Epidermal melanocyte (primary cell): Measurements from ENCODE around the gene TOR3A.
A peak's percentile ranks its signal among the peaks of the same experiment; 100 is the strongest.
"Not testable (repeated sequence)": the region's sequence is repeated elsewhere in the genome, so short reads cannot be mapped to it uniquely, and the experiment has no call there.

ENCODE experiments used
- DNase-seq: peaks from one replicate; pipeline ENCODE4 v3.0.0; 2011; ENCODE audit warnings: low spot score; ENCODE audit not compliant: insufficient read length

The TOR3A gene

GRCh38 chr1:179107706-179108629, 26.1 kb downstream of the TOR3A start:
- DNase-seq, result no peak

GRCh38 chr1:179108644-179109043, 26.8 kb downstream of the TOR3A start:
- no peak for DNase-seq

DNA sequence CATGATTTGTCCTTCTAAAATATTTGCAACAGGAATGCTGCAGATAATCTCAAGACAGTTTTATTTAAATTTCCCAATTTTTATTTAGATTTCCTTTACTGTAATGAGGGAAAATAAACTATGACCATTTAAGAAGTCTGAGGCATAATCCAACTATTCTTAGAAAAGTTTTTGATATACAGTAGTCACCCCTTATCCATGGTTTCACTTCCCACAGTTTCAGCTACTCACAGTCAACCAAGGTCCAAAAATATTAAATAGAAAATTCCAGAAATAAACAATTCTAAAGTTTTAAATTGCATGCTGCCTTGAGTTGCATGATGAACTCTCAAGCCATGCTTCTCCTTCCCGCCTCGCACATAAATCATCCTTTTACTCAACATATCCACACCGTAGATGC, 33.3 kb downstream of the TOR3A start:
- DNase-seq, result no peak

DNA sequence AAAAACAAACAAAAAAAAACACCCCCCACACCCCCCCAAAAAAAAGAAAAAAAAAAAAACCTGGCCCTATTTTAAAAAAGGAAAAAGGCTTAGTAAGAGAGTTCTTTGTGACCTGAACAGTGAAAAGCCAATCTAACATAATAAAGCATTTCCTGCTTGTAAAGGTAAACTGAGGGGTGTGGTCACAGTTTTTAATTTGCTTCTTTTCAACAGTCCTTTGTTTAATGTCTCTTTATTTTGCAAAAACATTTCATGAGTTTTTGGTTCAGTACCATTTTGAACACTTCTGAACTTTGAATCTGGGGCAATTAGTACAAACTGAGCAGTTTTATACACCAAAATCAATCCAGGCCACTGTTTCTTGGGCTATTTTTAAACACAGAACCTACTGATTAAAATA, 37.6 kb downstream of the TOR3A start:
- no peak for DNase-seq

- no peak for DNase-seq
Measured at GRCh38 chr1:179120736-179121135, 38.9 kb downstream of the TOR3A start.

DNA sequence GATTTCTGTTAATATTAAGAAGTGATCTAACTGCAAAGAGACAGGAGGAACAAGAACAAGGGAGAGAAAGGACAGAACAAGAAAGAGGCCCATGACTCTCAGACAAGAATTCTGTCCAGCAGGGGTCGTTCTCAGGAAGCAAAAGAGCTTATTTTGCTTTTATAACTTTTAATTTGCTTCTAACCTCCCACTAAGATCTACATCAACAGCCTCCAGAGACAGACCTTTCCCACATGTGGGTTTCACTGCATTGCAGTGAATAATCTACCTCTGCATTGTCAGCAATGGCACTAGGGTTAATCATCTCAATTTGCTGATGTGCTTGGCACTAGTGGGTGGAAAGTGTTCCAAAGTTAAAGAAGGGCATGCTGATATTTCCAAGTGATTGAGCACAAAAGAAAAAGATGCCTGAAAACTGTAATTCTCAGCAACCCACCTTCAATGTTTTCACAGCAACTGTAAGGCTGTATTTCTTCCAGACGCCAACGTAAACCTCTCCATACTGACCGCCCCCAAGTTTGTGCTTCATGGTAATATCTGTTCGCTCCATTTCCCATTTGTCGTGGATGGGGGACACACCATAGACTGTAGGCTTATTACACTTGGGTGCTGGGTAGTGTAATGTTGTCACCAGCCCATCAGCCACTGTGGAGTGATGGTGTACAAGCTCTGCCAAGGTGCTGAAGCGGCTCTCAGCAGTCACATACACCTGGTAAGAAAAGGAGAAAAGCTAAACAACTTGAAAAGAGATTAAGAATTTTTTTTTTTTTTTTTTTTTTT, 39.5 kb downstream of the TOR3A start:
- DNase-seq, result peak; percentile 60

DNA sequence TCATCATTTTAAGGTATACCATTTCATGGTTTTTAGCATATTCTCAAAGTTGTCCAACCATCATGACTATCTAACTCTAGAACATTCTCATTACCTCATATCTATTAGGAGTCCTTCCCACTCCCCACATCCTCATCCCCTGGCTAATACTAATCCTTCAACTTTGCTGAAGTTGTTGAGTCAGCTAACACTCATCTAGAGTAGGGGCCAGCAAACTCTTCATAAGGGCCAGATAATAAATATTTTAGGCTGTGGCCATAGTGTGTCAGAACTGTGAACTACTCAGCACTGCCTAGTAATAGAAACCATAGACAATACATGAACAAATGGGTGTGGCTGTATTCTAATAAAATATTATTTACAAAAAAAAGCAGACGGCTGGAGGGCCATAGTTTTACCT, 43.0 kb downstream of the TOR3A start:
- no peak for DNase-seq

GRCh38 chr1:179126338-179127060, 44.6 kb downstream of the TOR3A start:
- no peak for DNase-seq

DNA sequence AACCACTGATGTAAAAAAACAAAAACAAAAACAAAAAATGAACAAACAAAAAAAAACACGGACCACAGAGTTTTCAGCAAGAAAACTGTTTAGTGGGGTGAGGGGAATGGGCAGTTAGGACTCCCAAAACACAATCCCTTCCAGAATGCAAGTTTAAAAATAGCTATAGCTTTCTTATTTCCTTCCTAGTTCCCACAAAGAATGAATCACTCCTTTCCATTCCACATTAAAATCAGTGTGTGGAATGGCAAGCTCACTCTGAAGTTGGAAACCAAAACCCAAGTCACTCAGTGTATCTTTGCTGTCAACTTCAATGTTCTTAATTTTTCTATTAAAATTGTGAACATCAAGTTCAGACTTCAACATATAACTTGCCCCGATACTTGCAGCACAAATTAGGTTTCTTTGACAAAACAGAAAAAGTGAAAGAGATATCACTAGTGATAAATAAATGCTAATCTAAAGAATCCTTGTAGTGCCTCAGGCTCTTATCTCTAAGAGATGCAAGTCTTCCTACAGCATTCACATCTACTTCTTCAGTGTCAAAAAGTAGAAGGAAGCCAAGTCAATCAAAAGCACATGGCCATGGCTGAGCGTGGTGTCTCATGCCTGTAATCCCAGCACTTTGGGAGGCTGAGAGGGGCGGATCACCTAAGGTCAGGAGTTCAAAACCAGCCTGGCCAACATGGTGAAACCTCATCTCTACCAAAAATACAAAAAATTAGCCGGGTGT, 45.5 kb downstream of the TOR3A start:
- no peak for DNase-seq

DNA sequence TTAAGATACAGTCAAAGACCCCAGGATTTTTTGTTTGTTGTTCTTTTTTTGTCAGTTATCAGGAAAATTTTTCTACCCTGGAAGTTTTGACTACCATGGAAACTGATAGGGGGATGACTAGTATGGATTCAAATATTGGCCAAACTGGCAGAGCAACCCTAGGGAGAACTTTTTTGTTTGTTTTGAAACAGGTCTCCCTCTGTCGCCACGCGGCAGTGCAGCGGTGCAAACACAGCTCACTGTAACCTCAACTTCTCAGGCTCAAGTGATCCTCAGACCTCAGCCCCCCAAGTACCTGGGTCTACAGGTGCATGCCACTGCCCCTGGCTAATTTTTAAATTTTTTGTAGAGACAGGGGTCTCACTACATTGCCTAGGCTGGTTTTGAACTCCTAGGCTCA, 46.6 kb downstream of the TOR3A start:
- DNase-seq, result no peak

GRCh38 chr1:179129702-179130473, 48.0 kb downstream of the TOR3A start:
- DNase-seq, result no peak

- DNase-seq, result not testable (repeated sequence)
Measured at GRCh38 chr1:179135168-179135567, 53.3 kb downstream of the TOR3A start.

DNA sequence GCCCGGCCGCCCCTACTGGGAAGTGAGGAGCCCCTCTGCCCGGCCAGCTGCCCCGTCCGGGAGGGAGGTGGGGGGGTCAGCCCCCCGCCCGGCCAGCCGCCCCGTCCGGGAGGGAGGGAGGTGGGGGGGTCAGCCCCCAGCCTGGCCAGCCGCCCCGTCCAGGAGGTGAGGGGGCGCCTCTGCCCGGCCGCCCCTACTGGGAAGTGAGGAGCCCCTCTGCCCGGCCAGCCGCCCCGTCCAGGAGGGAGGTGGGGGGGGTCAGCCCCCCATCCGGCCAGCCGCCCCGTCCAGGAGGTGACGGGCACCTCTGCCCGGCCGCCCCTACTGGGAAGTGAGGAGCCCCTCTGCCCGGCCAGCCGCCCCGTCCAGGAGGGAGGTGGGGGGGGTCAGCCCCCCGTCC, 53.8 kb downstream of the TOR3A start:
- DNase-seq, result not testable (repeated sequence)

DNA sequence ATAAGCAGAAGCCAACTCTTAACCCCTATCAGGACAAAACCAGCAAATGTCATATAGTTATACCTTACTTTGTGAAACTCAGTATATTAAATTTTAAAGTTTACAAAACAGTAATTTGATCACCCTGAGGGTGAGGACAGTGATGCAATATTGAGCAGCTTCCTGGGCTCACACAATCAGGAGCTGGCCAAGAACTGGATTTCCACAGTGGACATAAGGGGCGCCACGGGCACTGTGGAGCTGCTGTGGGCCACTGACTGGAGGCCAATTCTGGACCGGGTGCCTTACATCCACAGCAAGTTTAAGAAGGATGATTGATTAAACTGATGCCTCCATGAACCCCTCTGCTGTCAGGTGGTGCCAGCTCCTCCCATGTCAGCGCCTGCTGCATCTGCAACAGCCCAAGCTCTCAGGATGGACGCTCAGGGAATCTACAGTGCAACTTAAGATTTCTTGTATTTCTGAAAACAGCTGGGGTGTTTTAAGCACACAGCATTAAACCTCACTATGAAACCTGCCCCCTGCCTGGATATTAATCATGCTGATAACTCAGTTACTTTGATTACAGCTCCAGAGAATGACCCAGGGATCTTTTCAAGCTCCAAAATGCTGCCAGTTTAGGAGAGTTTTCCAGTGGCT, 55.9 kb downstream of the TOR3A start:
- no peak for DNase-seq

- DNase-seq, result not testable (repeated sequence)
Measured at GRCh38 chr1:179138755-179139154, 56.9 kb downstream of the TOR3A start.

DNA sequence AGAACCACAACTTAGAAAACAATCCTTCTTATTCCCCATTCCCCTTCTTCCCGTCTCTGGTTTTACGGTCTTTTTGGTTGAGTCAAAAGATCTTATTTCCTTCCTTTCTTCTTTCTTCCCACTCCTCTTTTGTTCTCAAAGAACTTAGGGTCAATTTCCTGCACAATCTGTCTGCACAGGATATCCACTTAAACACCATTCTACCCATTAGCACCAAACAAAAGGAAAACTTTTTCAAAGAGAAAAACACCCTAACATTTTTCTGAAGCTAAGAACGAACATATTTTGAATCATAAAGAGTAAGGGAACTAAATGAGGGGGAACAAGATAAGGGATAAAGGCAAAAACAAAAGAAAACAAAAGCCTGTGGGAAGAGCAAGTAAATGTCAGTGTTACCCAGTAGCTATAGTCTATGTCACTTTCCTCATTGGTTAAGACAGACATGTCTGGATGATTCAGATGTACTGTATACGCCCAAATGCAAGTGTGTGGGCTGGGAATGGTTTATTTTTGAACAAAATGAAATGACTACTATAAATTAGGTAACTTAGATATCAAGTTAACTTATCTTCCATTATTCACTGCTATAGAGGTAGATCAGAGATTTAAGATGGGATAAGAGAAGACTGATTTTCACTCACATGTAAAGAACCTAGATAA, 59.9 kb downstream of the TOR3A start:
- peak; percentile 38 for DNase-seq

DNA sequence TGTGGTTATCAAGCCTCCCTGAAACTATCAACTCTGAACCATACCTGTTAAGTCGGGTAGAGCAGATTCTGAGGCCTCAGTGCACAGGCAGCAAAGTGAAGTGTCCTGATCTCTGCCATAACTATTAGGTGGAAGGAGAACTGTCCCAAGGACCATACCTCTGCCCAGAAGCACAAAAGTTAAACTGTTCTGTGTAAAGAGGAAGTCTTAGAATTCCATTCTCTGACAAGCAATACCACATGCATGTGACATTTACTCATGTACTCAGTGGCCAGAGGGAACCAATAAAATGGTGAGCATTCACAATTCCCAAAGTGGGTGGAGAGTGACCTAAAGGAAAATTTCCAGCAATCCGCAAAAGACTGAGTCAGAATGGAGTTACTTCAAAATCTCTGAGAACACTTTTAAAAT, 61.0 kb downstream of the TOR3A start:
- DNase-seq, result peak; percentile 76

- peak; percentile 28 for DNase-seq
Measured at GRCh38 chr1:179143322-179143721, 61.5 kb downstream of the TOR3A start.

DNA sequence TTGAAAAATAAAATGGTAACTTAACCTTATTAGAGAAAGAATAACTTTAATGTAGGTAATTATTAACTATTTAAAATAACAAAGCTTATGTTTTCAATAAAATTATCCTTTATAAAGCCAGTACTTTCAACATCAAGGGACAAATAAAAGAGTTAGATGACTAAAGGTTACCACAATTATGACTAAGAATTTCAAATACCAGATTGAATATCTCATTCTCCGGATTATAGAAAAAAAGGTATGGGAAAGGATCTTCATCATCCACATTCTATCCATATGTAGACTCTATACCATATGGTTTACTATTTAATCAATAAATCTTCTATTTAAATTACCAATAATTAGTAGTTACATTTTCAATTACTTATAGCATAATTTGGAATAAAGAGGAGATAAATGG, 62.8 kb downstream of the TOR3A start:
- DNase-seq, result no peak
